Measurements from ENCODE around the gene TRAF4.
A peak's percentile ranks its signal among the peaks of the same experiment; 100 is the strongest.
"Not testable (repeated sequence)": the region's sequence is repeated elsewhere in the genome, so short reads cannot be mapped to it uniquely, and the experiment has no call there.

Gene TRAF4

DNA sequence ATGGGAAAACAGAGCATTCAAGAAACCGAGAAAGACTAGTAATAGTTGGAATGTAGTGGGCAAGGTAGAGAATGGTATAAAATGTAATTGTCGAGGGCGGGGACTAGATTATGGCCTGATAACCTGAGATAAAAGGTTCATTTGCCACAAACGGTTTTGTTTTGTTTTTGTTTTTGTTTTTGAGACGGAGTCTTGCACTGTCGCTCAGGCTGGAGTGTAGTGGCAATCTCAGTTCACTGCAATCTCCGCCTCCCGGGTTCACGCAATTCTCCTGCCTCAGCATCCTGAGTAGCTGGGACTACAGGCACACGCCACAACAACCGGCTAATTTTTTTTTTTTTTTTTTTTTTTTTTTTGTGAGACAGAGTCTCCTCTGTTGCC, 13.9 kb upstream of the TRAF4 start:
- no peak for DNase-seq (ENCODE audit: low read depth in 2 of 2)

DNA sequence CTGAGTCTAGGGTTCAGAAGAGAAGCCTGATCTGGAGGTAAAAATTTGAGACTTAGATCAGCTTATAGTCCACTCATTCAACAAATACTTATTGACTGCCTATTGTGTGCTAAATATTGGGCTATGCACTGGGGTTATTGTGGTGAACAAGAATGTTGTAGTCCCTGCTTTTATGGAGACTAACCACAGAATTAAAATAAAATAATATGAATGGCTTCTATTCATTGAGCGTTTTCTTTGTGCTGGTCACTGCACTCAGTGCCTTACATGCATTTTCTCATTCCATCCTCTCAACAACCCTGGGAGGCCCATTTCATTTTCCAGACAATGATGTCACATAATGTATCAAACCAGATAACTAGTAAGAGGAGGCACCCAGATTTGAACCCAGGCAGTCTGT, 10.5 kb upstream of the TRAF4 start:
- no peak for DNase-seq (ENCODE audit: low read depth in 2 of 2)

DNA sequence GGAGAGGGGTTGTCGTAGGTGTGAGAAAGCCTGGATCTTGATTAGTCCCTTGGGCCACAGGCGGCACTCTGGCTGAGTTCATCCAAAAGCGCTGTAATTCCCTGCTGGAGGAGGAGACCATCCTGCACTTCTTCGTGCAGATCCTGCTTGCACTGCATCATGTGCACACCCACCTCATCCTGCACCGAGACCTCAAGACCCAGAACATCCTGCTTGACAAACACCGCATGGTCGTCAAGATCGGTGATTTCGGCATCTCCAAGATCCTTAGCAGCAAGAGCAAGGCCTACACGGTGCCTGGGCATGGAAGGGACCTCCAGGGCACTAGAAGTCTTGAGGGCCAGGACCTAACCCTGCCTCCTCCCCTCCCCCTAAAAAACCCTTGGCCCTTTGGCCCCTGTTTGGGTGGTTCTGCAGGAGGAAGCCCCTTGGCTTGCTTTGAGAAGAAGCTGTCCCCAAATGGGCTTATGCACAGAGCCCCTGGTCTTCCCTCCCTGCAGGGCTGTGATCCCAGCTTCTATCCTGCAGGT, 9.0 kb upstream of the TRAF4 start:
- no peak for DNase-seq (ENCODE audit: low read depth in 2 of 2)

DNA sequence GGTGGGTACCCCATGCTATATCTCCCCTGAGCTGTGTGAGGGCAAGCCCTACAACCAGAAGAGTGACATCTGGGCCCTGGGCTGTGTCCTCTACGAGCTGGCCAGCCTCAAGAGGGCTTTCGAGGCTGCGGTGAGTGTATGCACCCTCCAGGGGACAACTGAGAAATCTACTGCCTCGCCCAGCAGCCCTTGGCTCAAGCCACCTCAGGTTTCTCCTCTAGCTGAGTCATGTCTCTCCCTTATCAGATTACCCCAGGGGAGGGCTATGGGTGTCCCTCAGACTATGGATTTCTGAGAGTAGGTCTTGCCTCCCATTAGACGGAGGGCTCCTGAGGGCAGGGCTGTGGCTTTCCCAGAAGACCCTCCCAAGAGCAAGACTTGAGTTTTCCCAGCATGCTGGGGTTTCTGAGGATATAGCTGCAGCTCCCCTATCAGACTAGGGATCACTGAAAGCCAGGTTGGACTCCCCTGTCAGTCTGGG, 8.5 kb upstream of the TRAF4 start:
- no peak for DNase-seq (ENCODE audit: low read depth in 2 of 2)

DNA sequence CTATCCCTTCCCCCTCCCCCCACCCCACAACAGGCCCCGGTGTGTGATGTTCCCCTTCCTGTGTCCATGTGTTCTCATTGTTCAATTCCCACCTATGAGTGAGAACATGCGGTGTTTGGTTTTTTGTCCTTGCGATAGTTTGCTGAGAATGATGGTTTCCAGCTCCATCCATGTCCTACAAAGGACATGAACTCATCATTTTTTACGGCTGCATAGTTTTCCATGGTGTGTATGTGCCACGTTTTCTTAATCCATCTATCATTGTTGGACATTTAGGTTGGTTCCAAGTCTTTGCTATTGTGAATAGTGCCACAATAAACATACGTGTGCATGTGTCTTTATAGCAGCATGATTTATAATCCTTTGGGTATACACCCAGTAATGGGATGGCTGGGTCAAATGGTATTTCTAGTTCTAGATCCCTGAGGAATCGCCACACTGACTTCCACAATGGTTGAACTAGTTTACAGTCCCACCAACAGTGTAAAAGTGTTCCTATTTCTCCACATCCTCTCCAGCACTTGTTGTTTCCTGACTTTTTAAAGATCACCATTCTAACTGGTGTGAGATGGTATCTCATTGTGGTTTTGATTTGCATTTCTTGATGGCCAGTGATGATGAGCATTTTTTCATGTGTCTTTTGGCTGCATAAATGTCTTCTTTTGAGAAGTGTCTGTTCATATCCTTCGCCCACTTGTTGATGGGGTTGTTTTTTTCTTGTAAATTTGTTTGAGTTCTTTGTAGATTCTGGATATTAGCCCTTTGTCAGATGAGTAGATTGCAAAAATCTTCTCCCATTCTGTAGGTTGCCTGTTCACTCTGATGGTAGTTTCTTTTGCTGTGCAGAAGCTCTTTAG, 7.7 kb upstream of the TRAF4 start:
- DNase-seq (ENCODE audit: low read depth in 2 of 2): not testable (repeated sequence)

DNA sequence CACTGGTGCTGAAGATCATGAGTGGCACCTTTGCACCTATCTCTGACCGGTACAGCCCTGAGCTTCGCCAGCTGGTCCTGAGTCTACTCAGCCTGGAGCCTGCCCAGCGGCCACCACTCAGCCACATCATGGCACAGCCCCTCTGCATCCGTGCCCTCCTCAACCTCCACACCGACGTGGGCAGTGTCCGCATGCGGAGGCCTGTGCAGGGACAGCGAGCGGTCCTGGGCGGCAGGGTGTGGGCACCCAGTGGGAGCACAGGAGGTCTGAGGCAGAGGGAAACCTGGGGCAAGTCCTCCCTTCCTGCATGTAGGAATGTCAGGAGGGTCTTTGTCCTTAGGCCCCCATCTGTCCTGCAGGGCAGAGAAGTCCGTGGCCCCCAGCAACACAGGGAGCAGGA, 6.5 kb upstream of the TRAF4 start:
- DNase-seq (ENCODE audit: low read depth in 2 of 2): no peak

DNA sequence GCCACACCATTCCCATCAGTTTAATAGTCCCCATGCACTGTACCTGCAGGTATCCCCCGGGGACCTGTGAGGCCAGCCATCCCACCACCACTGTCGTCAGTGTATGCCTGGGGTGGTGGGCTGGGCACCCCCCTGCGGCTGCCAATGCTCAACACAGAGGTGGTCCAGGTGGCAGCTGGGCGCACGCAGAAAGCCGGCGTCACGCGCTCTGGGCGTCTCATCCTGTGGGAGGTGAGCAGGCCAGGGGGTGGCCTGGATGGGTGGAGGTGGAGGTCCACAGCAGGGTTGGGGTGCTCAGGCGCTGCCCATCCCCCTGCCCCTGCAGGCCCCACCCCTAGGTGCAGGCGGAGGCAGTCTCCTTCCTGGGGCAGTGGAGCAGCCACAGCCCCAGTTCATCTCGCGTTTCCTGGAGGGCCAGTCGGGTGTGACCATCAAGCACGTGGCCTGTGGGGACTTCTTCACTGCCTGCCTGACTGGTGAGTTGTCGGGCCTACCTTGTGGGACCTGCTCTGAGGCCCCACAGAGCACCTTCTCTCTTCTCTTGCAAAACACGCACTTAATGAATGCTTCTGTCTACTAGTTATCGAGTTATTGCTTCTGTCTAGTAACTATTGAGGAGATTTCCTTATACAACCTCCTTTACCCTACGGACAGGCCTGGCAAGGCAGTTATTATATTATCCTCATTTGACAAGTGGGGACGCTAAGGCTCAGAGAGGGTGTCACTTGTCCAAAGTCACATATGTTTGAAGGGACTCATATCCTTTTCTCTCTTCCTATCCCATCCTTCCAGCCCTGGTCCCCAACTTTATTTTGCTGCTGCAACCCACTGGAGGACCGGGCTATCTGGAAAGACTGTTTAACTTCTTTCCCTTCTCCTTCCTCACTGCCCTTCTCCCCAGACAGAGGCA, 5.8 kb upstream of the TRAF4 start:
- no peak for DNase-seq (ENCODE audit: low read depth in 2 of 2)

DNA sequence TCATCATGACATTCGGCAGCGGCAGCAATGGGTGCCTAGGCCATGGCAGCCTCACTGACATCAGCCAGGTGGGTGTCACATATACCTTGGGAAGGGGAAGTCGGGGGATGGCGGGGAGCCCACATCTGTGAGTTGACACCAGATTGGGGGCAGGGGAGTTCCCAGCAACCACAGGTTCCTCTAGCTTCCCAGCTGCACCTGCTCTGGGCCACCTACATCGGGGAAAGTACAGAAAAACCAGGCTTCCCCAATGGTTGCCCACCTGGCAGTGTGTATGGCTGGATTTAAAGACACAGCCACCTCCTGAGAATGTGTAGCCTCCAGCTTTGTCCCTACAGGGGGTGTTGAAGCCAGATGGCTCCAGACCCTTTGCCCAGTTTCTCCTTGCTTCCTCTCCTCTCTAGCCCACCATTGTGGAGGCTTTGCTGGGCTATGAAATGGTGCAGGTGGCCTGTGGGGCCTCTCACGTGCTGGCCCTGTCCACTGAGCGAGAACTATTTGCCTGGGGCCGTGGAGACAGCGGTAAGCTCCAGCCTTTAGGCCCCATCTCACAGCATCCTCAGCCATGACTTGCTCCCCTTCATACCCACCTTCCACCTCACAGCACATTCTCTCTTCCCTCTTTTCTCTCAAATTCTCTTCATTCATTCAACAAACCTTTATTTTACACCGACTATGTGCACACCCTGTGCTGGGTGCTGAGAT, 5.0 kb upstream of the TRAF4 start:
- peak in 1 of 2 donors; percentile 43 for DNase-seq (ENCODE audit: low read depth in 2 of 2)

DNA sequence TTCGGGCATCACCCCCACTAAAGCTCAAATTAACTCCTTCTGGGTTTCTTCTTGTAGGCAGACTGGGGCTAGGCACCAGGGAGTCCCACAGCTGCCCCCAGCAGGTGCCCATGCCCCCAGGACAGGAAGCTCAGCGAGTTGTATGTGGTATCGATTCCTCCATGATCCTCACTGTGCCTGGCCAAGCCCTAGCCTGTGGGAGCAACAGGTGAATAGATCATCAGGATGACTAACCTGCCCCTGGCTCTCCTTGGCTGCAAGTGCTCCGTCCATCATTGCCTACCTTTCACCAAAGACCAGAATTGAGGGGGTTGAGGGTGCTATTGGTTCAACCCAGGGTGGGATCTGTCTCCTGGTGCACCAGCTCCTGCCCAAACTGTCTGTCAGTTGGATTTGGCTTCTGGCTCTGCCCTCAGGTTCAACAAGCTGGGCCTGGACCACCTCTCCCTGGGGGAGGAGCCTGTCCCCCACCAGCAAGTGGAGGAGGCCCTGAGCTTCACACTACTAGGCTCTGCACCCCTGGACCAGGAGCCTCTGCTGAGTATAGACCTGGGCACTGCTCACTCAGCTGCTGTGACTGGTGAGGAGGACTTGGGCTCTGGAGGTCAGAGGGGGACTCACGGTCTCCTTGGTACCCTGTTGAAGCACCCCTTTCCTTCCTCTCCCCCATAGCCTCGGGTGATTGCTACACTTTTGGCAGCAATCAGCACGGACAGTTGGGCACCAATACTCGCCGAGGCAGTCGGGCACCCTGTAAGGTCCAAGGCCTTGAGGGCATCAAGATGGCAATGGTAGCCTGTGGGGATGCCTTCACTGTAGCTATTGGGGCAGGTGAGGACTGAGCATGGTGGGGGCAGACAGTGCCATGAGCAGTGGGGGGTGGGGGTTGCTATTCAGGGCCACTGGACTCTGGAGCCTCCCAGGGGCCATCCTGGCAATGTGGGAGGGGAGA, 3.1 kb upstream of the TRAF4 start:
- no peak for DNase-seq (ENCODE audit: low read depth in 2 of 2)

DNA sequence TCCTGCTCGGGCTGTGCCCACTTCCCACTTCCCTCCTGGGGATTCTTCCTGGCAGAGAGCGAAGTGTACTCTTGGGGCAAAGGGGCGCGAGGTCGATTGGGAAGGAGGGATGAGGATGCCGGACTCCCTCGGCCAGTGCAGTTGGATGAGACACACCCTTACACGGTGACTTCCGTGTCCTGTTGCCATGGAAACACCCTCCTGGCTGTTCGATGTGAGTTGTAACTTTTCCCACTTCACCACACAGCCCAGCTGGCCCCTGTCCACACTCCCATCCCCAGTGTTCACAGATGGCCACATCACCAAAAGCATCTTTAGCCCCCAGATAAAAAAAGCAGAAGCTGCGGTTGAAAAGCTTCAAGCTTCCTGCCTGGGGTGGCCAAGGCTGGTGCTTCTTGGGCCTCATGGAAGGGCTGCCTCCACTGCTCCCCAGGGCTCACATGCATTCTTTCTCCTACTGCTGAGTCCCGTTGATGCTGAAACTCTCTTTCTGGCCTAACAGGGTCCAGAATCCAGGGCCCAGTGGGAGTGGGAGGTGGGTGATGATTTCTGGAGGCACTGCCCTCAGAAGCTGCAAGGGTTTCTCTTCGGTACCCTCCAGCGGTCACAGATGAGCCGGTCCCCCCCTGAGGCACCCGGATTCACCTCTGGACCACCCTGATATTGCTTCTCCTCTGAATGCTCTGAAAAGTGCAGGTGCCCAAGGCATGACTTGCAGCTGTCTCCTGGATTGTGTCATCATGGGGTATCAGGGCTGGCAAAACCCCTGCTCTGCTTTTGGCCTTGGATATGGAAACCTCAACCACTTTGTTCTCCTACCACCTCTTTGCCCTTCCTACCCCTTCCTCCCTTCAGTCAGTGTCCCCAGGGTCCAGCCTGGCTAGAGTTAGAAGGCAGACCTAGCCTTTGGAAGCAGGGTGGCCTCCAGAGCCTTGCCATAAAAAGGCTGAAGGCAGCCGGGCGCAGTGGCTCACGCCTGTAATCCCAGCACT, 2.2 kb upstream of the TRAF4 start:
- no peak for DNase-seq (ENCODE audit: low read depth in 2 of 2)

DNA sequence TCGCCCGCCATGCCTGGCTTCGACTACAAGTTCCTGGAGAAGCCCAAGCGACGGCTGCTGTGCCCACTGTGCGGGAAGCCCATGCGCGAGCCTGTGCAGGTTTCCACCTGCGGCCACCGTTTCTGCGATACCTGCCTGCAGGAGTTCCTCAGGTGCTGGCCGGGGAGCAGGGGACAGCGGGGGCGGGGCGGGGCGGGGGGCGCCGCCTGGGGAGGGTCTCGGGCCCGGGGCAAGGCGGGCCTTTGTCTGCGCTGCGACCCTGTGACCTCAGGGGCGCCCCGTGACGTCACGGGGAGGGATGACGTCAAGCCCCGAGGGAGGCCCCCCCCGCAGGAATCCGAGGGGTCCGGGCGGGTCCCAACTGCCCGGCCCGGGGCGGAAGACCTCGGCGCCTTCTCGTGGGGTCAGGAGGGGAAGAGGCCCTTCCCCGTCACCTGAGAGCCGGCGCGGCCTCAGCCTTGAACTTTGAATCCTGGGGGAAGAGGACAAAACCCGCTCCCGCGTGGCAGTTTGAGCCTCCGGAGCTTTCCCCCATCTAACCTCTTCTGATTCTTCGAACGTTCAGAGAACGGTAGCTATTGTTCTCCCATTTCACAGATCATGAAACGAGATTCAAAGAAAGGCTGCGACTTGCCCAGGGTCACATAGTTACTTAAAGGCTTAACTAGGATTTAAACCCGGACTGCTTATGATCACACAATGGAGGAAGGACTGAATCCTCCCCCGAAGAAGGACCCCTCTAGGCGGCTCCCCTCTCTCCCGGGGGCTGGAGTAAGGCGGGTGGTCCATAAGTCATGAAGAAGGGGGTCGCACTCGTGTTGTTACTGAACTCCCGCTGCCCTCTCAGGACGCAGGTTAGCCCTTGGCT, 527 bp downstream of the TRAF4 start:
- peak; percentile 51 to 65 for DNase-seq (ENCODE audit: low read depth in 2 of 2)

DNA sequence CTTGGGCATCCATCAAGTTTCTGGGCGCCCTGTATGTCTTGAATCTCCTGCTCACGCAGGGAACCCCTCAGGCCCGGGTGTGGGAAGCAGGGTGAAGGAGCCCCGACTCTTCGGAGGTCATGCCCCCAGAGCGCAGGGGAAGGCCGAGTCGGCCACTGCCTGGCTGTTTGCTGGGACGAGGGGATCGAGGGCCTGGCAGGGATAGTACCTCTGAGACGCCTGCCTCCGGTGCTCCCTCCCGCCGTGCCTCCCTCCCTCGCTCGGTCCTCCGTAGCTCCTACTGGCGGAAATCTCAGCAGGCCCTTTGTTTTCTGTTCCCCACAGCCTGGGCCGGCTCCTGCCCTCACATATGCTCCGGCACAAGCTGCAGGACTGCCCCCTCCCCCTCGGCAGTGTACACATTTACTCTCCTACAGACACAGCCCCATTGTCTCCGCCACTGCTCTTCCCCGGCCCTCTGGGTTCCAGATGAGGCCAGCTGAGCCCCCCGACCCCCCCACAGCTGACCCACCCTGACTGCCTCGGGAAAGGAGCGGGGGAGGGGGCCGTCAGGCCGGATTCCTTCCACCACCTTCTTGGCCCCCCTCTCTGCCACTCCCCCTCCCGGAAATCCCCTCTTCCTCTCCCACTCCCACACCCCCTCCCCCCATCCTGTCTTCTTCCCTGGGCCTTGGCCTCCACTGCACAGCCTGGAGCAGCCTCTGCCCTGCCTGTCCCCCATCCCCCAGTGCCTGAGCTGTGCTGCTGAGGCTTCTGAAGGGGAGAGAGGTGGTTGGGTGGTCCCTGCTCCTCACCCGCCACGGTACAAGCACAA, 1.4 kb downstream of the TRAF4 start:
- DNase-seq (ENCODE audit: low read depth in 2 of 2): no peak

DNA sequence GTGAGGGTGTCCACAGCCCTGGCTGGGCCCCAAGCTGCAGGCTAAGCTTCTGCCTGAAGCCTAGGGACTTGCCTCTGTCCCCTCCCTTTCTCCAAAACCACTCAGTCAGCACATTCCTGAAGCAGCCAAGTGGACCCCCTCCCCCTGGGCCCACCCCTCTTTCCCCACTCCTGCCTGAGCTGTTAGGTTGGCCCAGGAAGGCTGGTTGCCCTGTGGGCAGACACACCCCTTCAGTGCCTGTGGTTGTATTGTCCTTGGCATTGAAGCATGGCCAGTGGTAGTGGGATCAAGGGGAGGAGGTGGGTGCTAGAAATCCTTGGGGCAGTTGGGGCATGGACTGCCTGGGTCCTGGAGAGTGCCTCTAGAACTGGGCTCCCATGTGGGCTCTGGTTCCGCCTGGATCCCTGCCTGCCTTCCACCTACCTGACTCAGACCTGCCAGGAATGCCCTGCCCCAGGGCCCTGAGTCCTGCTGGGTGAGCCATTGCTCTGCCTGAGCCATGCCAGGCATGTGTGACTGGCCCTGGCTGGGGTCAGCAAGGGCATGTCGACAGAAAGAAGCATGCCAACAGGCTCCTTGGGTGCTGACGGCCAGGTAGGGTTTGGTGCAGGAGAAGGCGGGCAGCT, 2.1 kb downstream of the TRAF4 start:
- no peak for DNase-seq (ENCODE audit: low read depth in 2 of 2)

DNA sequence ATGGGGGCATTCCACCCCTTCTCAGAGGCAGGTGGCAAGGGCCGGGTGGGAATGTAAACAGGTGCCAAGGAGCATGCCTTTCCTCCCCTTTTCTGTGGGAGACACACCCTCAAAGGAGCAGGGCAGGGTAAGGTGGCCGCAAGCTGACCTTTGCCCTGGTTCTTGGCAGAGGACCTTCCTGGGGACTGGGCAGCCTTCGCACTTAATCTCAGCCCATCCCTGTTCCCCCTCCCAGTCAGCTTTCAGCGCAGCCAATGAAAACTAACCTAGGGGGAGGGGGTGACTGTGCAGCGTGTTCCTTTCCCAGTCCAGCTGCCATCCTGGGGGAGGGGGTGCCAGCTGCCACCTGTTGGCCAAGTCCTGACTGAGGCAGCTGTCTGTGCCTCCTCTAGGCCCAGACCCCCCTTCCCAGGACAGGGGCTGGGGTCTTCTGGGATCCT, 2.8 kb downstream of the TRAF4 start:
- DNase-seq (ENCODE audit: low read depth in 2 of 2): no peak

DNA sequence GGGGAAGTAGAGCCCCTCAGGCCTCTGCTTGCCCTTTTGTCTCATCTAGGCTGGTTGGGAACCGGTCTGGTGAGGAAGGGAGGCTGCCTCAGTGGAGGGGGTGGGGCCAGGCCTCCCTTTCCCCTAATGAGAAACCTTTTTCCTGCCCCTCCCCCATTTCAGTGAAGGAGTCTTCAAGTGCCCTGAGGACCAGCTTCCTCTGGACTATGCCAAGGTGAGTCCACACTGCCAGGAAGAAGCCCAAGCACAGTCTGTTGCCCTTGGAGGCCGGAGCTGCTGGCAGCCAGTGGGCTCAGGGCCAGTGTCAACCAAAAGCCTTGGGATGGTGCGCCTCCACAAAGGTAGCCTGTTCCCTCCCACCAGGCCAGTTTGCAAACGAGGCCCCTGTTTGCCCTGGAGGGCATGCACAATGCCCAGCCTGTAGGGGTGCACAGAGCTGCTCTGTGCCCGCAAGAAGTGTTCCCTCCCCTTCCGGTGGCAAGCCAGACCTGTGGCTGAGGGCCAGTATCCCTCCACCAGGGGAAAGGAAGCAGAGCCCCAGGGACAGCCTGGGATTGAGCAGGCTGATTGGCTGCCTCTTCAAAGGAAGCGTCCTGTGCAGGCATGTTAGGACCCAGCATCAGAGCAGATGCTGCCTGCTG, 3.4 kb downstream of the TRAF4 start:
- DNase-seq (ENCODE audit: low read depth in 2 of 2): no peak

Data from activated CD4-positive, alpha-beta T cell treated with anti-CD3 and anti-CD28 coated beads for 24 hours (primary cell).